GM19240 (cell line): Measurements from ENCODE around the gene CYFIP2.

Experiments used
- DNase-seq: peaks from one replicate; pipeline ENCODE4 v3.0.0; 2011; ENCODE audit warnings: low spot score; ENCODE audit not compliant: insufficient read length

CYFIP2 gene

DNA sequence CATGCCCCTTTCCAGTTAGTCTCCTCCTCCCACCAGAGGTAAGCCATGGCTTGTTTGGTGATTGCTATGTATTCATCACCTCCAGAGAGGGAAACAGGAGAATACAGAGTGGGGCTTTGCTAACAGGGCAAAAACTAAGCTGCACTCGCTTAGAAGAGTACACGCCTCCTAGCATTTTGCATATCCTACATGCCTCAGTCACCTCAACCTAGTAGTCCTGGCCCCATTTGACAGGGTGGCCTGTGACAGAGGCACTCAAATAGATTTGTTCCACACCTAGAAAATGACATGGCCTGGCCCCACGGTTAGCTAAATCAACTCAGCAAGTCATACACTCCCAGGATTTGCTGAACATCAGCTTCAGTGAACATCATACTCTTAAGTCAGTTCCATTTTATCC lies 90.7 kb downstream of the CYFIP2 start:
- no peak for DNase-seq

DNA sequence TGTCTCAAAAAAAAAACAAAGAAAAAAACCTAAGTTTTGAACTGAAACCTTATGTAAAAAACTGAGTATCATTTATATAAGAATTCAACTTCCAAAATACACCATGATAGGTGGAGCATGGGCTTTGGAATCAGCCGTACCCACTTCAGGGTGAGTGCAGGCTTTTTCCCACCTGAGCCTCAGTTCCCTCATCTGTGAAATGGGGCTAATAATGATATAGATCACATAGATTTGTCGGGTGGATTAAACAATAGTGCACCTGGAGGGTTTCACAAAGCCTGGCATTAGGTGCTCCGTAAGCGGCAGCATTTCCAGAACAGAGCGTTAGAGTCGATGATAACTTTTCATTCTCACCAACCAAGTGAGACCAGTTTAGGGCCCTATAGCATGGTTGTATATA lies 91.9 kb downstream of the CYFIP2 start:
- no peak for DNase-seq

DNA sequence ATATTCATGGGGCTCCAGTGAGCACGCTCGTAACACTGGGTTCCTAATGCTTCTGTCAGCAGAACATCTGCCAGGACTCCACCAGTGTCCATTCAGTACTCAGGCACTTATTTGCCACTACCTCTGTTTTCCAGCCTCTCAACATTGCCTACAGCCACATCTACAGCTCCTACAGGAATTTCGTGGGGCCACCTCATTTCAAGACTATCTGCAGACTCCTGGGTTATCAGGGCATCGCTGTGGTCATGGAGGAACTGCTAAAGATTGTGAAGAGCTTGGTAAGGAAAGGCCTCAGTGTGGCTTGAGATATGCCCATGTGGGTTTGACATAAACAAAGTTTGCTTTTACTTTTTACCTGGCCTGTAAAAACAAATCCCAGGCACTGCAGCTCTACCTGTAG lies 92.9 kb downstream of the CYFIP2 start:
- no peak for DNase-seq

DNA sequence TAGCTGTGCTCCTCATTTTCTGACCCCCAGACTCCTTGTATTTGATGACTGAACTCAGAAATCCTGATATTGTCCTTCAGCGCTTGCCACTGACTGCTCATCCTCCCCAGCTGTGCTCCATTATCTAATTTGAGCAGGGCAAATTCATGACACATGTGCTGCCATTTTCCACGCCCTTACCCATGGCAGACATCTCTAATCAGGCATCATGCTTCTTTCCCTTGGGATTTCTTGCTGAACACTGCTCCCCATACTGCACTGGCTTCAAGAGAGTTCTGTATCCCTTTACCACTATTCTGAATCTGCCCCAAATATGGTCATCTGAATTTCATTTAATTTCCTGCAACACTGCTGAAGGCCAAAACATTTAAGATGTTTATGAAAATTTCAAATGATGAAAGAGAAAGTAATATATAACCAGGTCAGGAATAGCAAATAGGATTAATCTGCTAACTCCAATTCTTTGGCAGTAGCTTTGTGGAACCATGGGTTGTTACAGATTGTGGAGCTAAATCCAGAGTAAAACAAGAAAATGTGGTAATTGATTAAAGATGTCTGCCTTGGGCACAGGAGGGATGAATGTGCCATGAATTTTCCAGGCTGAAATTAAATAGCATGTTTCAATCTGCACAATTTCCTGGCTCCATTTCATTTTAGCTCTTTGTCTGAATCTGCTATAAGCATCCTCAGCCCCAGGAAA lies 93.6 kb downstream of the CYFIP2 start:
- DNase-seq: no peak

DNA sequence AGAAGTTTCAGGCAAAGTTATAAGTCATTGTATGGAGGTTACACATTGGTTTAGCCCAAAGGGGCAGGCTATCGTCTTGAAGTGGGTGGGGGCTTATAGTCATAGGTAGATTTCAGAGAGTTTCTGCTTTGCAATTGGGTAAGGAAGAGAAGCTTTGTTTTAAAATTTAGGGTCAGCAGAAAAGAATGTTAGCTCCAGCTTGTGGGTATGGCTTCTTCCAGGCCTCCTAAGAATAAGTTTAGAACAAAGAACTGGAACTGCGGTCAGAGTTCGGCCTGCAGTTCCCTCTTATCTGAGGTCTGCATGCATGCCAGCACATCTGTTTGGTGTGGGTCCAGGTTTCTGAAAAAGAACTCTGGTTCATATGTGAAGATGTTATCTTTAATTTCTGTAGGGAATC lies 96.1 kb downstream of the CYFIP2 start:
- DNase-seq: no peak

DNA sequence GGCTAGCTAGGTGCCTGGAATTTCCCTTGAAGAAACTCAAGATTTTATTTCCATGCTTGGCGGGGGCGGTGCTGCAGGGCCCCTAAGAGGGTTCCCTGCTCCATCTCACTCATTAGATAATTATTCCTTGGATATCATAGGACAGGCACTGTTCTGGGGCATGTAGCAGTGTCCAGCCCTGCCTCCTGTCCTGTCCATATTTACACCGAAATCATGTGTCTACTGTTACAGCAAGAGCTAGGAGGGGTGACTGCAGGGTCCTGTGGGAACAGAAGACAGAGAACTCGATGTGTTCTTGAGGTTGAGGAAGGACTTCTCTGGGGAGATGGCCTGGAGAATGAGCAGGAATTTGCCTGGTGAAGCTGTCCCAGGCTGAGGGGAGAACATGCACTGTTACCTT lies 96.6 kb downstream of the CYFIP2 start:
- no peak for DNase-seq

DNA sequence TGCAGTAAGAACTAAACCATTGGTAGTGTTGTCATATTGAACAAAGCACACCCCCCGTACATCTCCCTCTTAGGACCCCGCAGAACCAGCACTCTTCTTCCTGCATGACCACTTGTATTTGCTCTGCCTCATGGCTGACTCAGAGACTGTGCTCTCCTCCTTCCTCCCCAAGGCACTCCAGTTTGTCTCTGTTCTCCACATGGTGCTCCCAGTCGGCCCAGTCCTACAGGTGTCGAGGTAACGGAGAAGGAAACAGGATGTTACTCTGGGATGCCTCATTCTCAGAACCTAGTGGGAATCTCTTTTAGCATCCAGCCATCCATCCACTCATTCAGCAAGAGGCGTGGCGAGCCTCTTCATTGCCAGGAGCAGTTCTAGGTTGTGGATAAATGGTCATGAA lies 97.1 kb downstream of the CYFIP2 start:
- no peak for DNase-seq

DNA sequence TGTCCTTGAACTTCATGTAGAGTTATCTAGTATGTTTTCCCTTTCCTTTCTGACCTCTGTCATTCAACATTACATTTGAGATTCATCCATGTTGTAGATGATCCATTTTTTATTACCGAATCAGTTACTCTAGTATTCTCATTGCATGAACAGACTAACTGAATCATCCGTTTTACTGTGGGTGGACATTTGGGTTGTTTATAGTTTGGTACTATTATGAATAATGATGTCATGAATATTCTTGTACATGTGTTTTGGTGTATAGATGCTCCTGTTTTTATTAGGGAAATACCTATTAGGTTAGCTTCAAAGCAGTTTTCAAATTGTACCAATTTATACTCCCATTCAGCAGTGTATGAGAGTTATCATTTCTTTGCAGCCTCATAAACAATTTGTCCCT lies 99.8 kb downstream of the CYFIP2 start:
- DNase-seq: no peak

DNA sequence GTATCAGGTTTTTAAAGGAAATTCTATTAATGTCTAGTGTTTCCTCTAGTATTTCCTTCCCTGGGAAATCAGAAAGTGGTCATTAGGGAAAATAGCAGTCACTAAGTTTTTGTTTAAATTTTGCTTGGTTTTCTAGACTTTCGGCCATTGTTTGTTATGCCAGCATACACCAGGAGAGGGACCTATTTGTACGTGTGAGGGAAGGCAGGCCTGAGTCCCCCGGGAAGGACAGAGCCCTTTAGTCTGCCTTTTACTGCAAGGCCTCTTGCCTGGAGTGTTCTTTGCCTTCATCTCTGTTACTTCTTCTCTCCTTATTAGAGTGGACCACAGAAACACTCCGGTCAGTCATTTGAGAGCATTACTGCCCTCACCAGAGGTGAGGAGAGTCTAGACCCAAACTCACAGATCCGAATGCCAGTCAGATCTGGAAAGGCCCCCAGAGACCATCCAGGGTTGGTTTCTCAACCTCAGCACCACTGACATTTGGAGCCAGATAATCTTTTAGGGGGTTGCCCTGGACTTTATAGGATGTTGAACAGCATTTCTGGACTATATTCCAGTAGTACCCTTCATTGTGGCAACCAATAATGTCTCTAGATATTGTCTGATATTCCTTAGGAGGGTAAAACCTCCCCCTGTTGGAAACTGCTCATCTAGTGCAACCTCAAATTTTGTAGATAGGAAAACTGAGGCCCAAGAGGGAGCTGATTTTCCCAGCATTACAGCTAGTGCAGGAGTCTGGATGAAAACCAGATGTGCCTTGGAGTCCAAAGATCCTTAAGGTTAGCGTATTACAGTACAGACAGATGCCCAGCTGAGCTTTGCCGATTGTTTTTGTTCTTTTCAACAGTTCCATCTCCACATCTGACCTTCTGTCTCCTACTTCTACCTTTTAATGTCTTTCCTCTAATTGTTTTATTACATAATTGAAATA lies 101.1 kb downstream of the CYFIP2 start:
- no peak for DNase-seq

DNA sequence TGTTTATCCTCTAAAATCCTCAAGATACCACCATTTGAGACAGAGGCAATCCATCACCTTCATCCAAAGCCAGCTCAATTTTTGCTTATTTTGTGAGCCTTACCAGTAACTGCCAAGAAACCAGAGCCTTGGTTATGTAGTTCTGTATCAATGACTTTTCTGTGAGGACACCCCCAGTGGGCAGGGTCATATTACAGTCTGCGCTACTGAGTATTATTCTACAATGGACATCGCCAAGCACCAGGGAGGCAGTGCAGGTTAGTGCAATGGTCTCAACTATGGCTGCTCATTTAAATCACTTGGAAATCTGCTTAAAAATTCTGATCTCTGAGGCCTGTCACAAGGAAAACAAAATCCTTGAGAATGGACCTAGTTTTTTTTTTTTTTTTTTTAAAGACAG lies 103.6 kb downstream of the CYFIP2 start:
- DNase-seq: no peak

DNA sequence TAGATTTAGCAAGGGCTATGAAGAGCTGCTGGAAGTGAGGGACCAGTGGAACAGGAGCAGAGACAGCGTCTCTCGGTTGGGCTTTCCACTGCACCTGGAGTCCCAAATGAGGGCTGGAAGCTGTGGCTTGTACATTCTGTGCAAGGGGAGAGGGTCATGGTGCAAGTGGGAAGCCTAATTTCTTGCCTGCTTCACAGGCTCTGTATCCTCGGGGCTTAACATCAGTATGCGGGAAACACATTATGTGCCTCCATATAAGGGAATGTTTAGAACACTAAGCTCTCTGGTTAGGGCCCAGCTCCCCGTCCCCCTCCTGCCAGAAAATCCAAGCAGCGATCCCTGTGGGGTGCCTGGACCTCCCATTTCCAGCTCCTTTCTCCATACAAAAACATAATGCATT lies 105.0 kb downstream of the CYFIP2 start:
- DNase-seq: no peak

DNA sequence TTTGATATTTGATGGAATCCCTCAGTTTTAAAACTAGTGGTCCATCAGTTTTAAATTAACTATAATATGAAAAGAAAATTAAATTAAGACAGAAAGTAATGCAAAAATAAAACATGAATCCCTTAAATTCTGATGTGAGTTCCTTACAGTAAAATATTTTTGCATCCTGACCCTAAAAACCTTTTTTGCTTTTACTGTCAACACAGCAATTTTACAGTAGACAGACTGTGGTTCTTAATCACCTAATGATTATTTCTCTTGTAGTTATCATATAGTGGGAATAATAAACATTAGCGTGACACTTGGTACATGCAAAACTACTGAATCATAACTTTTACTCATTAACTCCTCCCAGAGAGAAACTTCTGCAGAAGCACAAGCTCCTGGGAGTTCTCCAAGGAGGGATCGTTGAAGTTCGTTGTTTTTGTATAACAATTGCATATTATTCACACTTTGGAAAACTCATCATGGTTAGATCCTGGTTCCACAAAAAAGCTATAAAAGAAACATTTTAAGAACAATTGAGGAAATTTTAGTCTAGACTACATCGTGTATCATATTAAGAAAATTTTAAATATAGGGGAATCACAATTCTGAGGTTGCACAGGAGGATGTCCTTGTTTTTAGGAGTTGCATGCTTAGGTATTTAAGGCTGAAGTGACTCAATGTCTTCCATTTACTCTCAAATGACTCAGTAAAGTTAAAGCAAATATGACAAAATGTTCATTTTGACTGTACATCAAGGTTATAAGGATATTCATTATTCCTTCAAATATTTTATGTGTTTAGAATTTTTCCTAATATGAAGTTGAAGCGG lies 105.9 kb downstream of the CYFIP2 start:
- no peak for DNase-seq

DNA sequence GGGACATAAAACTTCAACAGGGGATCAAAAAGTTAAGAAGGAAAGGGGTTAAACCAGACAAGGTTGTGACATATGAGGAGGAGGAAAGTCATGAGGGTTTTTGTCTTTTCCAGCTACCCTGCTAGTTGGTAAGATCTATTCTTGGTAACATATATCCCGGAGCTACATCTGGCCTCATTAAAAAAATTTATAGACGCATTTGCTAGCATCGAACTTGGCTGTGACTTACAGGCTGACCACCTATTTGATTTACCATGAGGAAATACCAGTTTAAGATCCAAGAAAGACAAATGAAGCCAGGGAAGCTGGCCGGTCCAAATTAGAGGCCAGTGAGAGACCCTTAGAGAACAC lies 106.5 kb downstream of the CYFIP2 start:
- no peak for DNase-seq

DNA sequence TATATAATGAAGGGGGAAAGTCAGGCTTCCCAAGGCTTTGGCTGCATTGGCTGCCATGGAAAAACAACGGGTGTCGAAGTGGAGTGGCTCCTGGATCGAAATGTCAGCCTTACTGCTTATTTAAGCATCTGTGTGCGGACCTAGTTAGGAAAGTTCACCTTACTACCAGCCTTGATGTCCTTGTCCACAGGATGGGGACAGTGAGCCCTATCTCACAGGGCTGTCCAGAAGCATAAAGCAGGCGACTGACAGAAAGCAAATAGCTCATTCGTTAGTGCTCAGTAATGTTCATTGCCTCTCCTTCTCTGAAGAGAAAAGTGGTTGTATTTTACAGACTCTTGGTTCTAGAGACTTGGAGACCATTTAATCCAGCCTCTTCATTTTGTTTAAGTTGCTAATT lies 112.6 kb downstream of the CYFIP2 start:
- no peak for DNase-seq

DNA sequence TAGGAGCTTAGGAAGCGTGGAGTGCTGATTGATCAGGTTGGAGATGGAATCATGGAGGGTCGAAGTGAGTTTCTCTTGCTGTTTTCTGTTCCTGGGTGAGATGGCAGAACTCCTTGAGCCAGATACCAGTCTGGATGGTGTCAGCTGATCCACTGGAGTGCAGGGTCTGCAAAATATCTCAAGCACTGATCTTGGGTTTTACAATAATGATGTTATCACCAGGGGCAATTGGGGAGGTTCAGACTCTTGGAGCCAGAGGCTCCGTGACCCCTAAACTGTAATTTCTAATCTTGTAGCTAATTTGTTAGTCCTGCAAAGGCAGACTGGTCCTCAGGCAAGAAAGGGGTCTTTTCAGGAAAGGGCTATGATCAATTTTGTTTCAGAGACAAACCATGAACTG lies 114.1 kb downstream of the CYFIP2 start:
- DNase-seq: no peak

DNA sequence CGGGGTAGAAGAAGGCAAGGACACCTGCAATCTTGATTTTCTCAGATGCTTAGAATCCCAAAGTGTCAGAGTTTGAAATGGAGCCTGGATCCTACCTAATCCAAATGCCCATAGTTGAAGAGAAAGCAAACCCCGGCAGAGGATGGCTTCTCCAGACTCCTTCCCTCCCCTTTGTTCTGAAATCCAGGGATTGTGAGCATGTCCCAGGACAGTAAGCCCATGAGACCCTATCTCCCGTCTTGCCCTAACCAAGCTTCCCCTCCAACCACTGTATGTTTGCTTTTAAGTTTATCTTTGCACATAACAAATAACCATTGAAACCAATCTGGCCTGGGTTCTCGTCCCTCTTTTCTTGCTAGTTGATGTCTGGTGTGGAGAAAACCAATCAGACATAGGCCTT lies 115.8 kb downstream of the CYFIP2 start:
- no peak for DNase-seq

DNA sequence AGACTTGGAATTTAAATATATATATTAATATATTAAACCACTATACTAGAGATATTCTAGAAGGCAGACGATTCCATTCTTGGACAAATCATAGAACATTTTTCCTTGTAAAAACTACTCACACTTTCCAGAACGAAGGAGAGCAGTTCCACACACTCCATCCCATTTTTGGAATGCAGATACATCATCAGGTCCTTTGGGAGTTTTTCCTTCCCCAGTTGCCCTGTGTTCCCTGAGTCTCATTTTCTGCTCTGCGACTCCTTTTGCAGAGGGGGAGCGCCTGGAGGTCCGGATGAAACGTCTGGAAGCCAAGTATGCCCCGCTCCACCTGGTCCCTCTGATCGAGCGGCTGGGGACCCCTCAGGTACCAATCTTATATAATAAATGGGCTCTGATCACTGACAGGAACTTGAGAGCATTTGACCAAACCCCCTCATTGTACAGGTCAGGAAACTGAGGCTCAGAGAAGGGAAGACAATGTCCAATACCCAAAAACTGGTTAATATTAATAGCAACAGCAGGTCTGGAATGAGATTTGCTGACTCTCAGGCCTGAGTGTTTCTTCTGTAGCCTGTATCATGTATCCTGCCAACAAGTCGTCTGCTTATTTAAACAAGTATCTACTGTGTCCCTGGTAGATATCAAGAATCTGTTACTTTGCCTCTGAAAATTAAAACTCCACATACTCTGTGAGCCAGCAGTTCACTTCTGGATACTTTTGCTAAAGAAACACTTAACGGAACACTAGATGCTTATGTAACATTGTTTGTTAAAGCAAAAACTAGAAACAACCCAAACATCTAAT lies 117.3 kb downstream of the CYFIP2 start:
- no peak for DNase-seq

DNA sequence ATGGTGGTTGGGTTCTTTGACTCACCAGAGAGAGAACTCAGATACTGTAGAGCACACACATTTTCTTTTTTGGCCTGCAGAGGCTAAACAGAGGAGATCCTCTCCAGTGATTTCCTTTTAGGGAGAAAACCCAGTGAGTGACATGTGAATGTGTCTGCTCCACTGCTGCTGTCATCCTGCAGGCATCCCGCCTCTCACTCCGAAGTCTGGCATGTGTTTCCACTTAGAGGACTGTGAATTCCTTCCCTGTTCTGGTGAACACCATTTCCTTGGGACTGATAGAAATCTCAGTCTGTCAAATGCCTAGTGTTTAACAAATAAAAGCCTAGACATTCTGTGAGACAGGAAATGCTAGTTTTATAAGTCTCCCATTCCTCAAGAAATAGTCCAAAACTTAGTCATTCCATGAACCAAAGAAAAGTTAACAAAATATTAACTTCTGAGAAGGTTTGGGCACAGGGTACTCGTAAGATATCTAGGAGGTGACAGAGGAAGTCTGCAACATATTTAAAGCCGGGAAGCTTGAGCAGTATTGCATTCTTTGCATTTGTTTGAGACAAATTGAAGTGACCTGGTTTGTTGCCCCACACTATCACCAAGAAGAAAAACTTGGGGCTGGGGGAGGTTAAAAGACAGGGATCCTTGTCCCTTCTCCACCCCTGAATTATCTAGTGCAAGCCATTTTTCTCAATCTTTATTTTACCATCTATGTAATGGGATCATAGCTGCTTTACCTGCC lies 119.2 kb downstream of the CYFIP2 start:
- no peak for DNase-seq

DNA sequence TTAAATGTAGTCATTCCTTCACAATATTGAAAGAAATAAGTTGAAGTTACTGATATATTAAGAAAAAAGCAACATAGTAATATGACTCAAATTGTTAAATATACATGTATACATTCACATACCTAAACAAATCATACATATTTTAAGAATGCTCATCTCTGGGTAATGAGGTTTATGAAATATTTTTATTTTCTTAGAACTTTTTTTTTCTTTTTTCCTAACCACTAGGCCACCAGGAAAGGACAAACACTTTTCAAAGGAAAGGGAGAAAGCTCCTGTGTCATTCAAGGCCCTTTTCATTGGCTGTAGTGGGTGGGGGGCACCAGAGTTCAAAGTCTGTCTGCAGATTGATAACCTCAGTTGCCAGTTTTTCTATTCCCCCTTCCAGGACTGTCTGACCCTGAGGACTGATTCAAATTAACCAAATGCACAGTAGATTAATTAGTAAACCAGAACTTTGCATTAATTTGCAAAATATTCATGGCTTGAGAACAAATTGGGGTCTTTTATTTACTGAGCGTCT lies 121.2 kb downstream of the CYFIP2 start:
- DNase-seq: no peak

DNA sequence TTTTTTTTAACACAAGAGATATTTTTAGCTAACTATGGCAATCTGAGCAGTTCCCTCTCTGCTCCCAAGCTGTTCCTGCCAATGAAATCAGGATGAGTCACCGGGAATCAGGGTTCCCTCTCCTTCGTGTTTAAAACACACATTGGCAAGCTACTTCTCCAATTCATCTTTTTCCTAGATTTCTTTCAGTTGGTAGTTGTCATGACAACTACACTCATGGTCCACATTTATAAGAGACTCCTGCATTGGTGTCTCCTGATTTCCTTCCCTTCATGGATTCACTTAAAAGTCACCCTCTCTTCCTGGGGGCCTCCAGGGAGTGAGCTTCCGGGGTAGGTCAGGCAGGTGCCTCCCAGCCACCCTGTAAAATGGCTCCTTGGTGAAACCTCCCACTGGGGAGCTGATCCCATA lies 121.8 kb downstream of the CYFIP2 start:
- no peak for DNase-seq
